ENCODE measurements around the gene IVD. TPM values are rescaled to one million over a fixed set of nuclear protein-coding genes. Genes with fewer than 3 reads are reported as not detected.
A peak's percentile ranks its signal among the peaks of the same experiment; 100 is the strongest.

IVD gene
- total RNA-seq, 1 experiment from 2014 or later = 58.9 TPM

GRCh38 chr15:40443846-40444245 is 38.3 kb downstream of the IVD start:
- peaks cover 32% of the 10 kb centered on the region for H4K20me1 ChIP-seq (ENCODE audit: low read length)
- peaks cover 70% of the 10 kb centered on the region for H3K79me2 ChIP-seq (ENCODE audit: low read length)
- no peaks in the 10 kb centered on the region for H3K27me3 ChIP-seq (ENCODE audit: low read length)
- TF ChIP-seq EZH2phosphoT487 (IDR thresholded peaks at IDR 0.05; ENCODE audit: borderline replicate concordance, low read length) = no peak
- no peak for TF ChIP-seq EZH2 (IDR thresholded peaks at IDR 0.05; ENCODE audit: low read length, unreplicated experiment)
- TF ChIP-seq CTCF (conservative IDR thresholded peaks at IDR 0.05; ENCODE audit: low read depth, low read length) = no peak
- ATAC-seq (no peak), DNase-seq (no peak)
- H3F3A ChIP-seq (ENCODE audit: low read length, unreplicated experiment) = no peaks in the 10 kb centered on the region
- no peak overlapping the region for H2AFZ ChIP-seq (ENCODE audit: low read length)
- no peak overlapping the region for H3K4me3 ChIP-seq (ENCODE audit: low read length)
- H3K9me2 ChIP-seq (replicated peaks; ENCODE audit: low read length) = no peaks in the 10 kb centered on the region
- intact Hi-C loops (cut with micrococcal nuclease) = loop anchor here (5.0 kb wide), 1 partner anchor 102 kb away; the partner anchor contains the start of gene CCDC9B
- no peak overlapping the region for H3K9ac ChIP-seq (ENCODE audit: low read length)
- H3K9me3 ChIP-seq (ENCODE audit: low read length) = no peaks in the 10 kb centered on the region
- H3K4me1 ChIP-seq (ENCODE audit: insufficient read depth, low read length) = peaks cover 33% of the 10 kb centered on the region
- no TSS peak for BruUV-seq (replicated peaks)
- no peak overlapping the region for H3K4me2 ChIP-seq (ENCODE audit: low read length)
- ChIA-PET POLR2A (ENCODE audit: unreplicated experiment) (no interaction called here), CTCF (interaction anchor here (0.6 kb wide), 1 partner anchor 134 kb away, joined by 3 read pairs; no protein-coding TSS in a partner anchor)
- no peak overlapping the region for H3K27ac ChIP-seq (ENCODE audit: low read length)
- H3K36me3 ChIP-seq (ENCODE audit: low read depth, low read length) = no peaks in the 10 kb centered on the region

GRCh38 chr15:40444736-40445135 is 39.1 kb downstream of the IVD start:
- ATAC-seq (no peak), DNase-seq (no peak)
- Histone ChIP-seq H3K79me2 (ENCODE audit: low read length) (peaks cover 79% of the 10 kb centered on the region), H3K4me2 (ENCODE audit: low read length) (0 out of 2 replicates have a peak overlapping the region, but pooled peaks have one; percentile 48), H3K9me3 (ENCODE audit: low read length) (no peaks in the 10 kb centered on the region), H3K4me1 (ENCODE audit: insufficient read depth, low read length) (peaks cover 31% of the 10 kb centered on the region), H4K20me1 (ENCODE audit: low read length) (peaks cover 38% of the 10 kb centered on the region), H3K36me3 (ENCODE audit: low read depth, low read length) (no peaks in the 10 kb centered on the region), H3K27ac (ENCODE audit: low read length) (no peak overlapping the region), H3K9ac (ENCODE audit: low read length) (no peak overlapping the region), H2AFZ (ENCODE audit: low read length) (no peak overlapping the region), H3K9me2 (replicated peaks; ENCODE audit: low read length) (no peaks in the 10 kb centered on the region), H3K4me3 (ENCODE audit: low read length) (no peak overlapping the region), H3F3A (ENCODE audit: low read length, unreplicated experiment) (no peaks in the 10 kb centered on the region), H3K27me3 (ENCODE audit: low read length) (no peaks in the 10 kb centered on the region)
- ChIA-PET POLR2A (ENCODE audit: unreplicated experiment) (no interaction called here), CTCF (interaction anchor here (0.6 kb wide), 1 partner anchor 155 kb away, joined by 3 read pairs; no protein-coding TSS in a partner anchor)
- TF ChIP-seq EZH2 (IDR thresholded peaks at IDR 0.05; ENCODE audit: low read length, unreplicated experiment) (no peak), EZH2phosphoT487 (IDR thresholded peaks at IDR 0.05; ENCODE audit: borderline replicate concordance, low read length) (no peak), CTCF (conservative IDR thresholded peaks at IDR 0.05; ENCODE audit: low read depth, low read length) (no peak)
- BruUV-seq (replicated peaks) = no TSS peak
- intact Hi-C loops (cut with micrococcal nuclease) = loop anchor here (5.0 kb wide), 1 partner anchor 102 kb away; the partner anchor contains the start of gene CCDC9B

GRCh38 chr15:40445421-40445922 is 39.9 kb downstream of the IVD start:
- peaks cover 30% of the 10 kb centered on the region for H3K4me1 ChIP-seq (ENCODE audit: insufficient read depth, low read length)
- ChIA-PET POLR2A (ENCODE audit: unreplicated experiment) (no interaction called here), CTCF (no interaction called here)
- DNase-seq = peak; percentile 51
- no peaks in the 10 kb centered on the region for H3K9me2 ChIP-seq (replicated peaks; ENCODE audit: low read length)
- H4K20me1 ChIP-seq (ENCODE audit: low read length) = peaks cover 44% of the 10 kb centered on the region
- peak overlapping the region; percentile 48 for H3K4me2 ChIP-seq (ENCODE audit: low read length)
- no peak overlapping the region for H3K9ac ChIP-seq (ENCODE audit: low read length)
- H3K9me3 ChIP-seq (ENCODE audit: low read length) = no peaks in the 10 kb centered on the region
- H3K4me3 ChIP-seq (ENCODE audit: low read length) = 0 out of 2 replicates have a peak overlapping the region, but pooled peaks have one; percentile 0
- no peaks in the 10 kb centered on the region for H3F3A ChIP-seq (ENCODE audit: low read length, unreplicated experiment)
- no peaks in the 10 kb centered on the region for H3K27me3 ChIP-seq (ENCODE audit: low read length)
- BruUV-seq (replicated peaks) = no TSS peak
- ATAC-seq = peak; percentile 20
- H2AFZ ChIP-seq (ENCODE audit: low read length) = peak overlapping the region; percentile 31; the same call in 1 of the 2 replicates
- H3K79me2 ChIP-seq (ENCODE audit: low read length) = peaks cover 87% of the 10 kb centered on the region
- intact Hi-C loops (cut with micrococcal nuclease) = no loop called here
- TF ChIP-seq CTCF (conservative IDR thresholded peaks at IDR 0.05; ENCODE audit: low read depth, low read length) (no peak), EZH2 (IDR thresholded peaks at IDR 0.05; ENCODE audit: low read length, unreplicated experiment) (no peak), EZH2phosphoT487 (IDR thresholded peaks at IDR 0.05; ENCODE audit: borderline replicate concordance, low read length) (no peak)
- no peaks in the 10 kb centered on the region for H3K36me3 ChIP-seq (ENCODE audit: low read depth, low read length)
- no peak overlapping the region for H3K27ac ChIP-seq (ENCODE audit: low read length)

All from PC-3 (cell line).